K562 (cell line): ENCODE results near the gene KIAA0513.

ENCODE experiments used
- MAX ChIP-seq: sonication (generic); formaldehyde crosslinking; IDR thresholded peaks from 2 replicates; pipeline ENCODE4 v1.9.0; 2022; ENCODE audit warnings: mild to moderate bottlenecking, missing genetic modification reagents
- POLR2A ChIP-seq: fragments of 450-650 bp; conservative IDR thresholded peaks from 2 replicates; pipeline ENCODE4 v1.6.1; 2016
- SETDB1 ChIP-seq: IDR thresholded peaks from one replicate; pipeline ENCODE4 v1.6.1; 2012; ENCODE audit warnings: low read length, control low read depth, inconsistent platforms
- SMC3 ChIP-seq: conservative IDR thresholded peaks from 2 replicates; pipeline ENCODE4 v1.6.1; 2011; ENCODE audit warnings: low read depth, low read length, improper control_type of control experiment; ENCODE audit not compliant: insufficient read depth
- USF2 ChIP-seq: sonication (generic); formaldehyde crosslinking; IDR thresholded peaks from 2 replicates; pipeline ENCODE4 v1.5.0; 2020; ENCODE audit warnings: missing genetic modification reagents
- ZNF436 ChIP-seq: fragments of 250-450, 450-650 bp; sonication (Bioruptor Pico); formaldehyde crosslinking; IDR thresholded peaks from 2 replicates; pipeline ENCODE4 v1.7.0; 2020; ENCODE audit warnings: mild to moderate bottlenecking
- ZNF830 ChIP-seq: fragments of 250-450 bp; sonication (Bioruptor Pico); IDR thresholded peaks from 2 replicates; pipeline ENCODE4 v1.5.0; 2021; ENCODE audit warnings: mild to moderate bottlenecking
- TF ChIP-seq, protein P1 (sequence below), 3 experiments: IDR thresholded peaks in 2 of 3; conservative IDR thresholded peaks in 1 of 3; 2 replicates each; pipeline ENCODE4 v1.5.1; 2011 to 2012; ENCODE audit warnings: low read length in 3 of 3, mild to moderate bottlenecking in 3 of 3, control low read depth in 2 of 3, improper control_type of control experiment in 1 of 3, inconsistent platforms in 1 of 3, low read depth in 1 of 3, mixed read lengths in 1 of 3, moderate library complexity in 1 of 3; ENCODE audit not compliant: insufficient read depth in 2 of 3
- TF ChIP-seq, protein P2 (sequence below), 2 experiments: fragments of 450-650 bp in 1 of 2; sonication (generic) in 1 of 2; formaldehyde crosslinking in 1 of 2; IDR thresholded peaks in 1 of 2; conservative IDR thresholded peaks in 1 of 2; 2 replicates each; pipeline versions ENCODE4 v1.6.1 to v1.8.1; 2016 to 2023; ENCODE audit warnings: mild to moderate bottlenecking in 2 of 2, moderate library complexity in 2 of 2, inconsistent platforms in 1 of 2, missing genetic modification reagents in 1 of 2

DNA sequence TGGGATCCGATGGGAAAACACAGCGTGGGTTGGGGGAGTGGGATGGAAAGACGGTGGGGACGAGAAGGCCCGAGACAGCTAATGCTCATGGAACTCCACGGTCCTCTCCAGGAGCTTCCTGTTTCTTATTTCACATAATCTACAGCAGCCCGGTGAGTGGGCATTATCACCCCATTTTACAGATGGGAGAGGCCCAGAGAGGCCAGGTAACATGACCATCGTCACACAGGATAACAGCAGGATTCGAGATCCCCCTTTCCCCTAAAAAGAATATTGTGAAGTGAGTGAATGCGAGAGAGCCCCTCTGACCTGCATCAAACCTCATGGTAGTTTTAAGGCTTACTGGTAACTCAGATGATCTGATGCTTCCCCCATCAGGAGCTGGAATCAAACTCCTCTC is 72.7 kb downstream of the KIAA0513 start:
- TF ChIP-seq USF2 (CRISPR knock-in tag): no peak
- TF ChIP-seq ZNF830: no peak
- no peak for TF ChIP-seq MAX (CRISPR knock-in tag)
- TF ChIP-seq, protein P1, sequence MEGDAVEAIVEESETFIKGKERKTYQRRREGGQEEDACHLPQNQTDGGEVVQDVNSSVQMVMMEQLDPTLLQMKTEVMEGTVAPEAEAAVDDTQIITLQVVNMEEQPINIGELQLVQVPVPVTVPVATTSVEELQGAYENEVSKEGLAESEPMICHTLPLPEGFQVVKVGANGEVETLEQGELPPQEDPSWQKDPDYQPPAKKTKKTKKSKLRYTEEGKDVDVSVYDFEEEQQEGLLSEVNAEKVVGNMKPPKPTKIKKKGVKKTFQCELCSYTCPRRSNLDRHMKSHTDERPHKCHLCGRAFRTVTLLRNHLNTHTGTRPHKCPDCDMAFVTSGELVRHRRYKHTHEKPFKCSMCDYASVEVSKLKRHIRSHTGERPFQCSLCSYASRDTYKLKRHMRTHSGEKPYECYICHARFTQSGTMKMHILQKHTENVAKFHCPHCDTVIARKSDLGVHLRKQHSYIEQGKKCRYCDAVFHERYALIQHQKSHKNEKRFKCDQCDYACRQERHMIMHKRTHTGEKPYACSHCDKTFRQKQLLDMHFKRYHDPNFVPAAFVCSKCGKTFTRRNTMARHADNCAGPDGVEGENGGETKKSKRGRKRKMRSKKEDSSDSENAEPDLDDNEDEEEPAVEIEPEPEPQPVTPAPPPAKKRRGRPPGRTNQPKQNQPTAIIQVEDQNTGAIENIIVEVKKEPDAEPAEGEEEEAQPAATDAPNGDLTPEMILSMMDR (IDR thresholded peaks at IDR 0.05 in 2 of 3, conservative IDR thresholded peaks at IDR 0.05 in 1 of 3; ENCODE audit: insufficient read depth in 2 of 3, low read depth in 1 of 3, low read length in 3 of 3): no peak
- TF ChIP-seq ZNF436 (CRISPR knock-in tag): no peak
- no peak for TF ChIP-seq SETDB1
- TF ChIP-seq POLR2A: no peak
- TF ChIP-seq SMC3: no peak
- TF ChIP-seq, protein P2, sequence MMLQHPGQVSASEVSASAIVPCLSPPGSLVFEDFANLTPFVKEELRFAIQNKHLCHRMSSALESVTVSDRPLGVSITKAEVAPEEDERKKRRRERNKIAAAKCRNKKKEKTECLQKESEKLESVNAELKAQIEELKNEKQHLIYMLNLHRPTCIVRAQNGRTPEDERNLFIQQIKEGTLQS (IDR thresholded peaks at IDR 0.05): no peak
- TF ChIP-seq, protein P2 (CRISPR knock-in tag; conservative IDR thresholded peaks at IDR 0.05): no peak
